Stomach (tissue), 9 donors: Measurements from ENCODE around the gene ARHGAP10. TPM values are rescaled to one million over a fixed set of nuclear protein-coding genes. Genes with fewer than 3 reads are reported as not detected.

ENCODE experiments used
- DNase-seq, 2 donors: peaks; one replicate each; pipeline versions ENCODE4 v3.0.0 to v3.0.0-alpha.2; 2013 to 2019
- H3K27ac ChIP-seq, 5 donors: fragments of 200-600 bp in 4 of 5; sonication (generic) in 4 of 5; one replicate each; pipeline ENCODE4 v1.5.1; 2013 to 2019; ENCODE audit warnings: mild to moderate bottlenecking in 1 of 5, moderate library complexity in 1 of 5
- H3K27me3 ChIP-seq, 3 donors: fragments of 200-600 bp; sonication (generic); one replicate each; pipeline ENCODE4 v1.5.1; 2017 to 2019; ENCODE audit warnings: mixed run types in 1 of 3
- H3K36me3 ChIP-seq, 4 donors: fragments of 200-600 bp; sonication (generic); 1 replicate in 3 of 4; 2 replicates in 1 of 4; pipeline ENCODE4 v1.5.1; 2016 to 2019
- H3K4me1 ChIP-seq, 4 donors: fragments of 200-600 bp; sonication (generic); one replicate each; pipeline ENCODE4 v1.5.1; 2016 to 2019
- H3K4me3 ChIP-seq, 4 donors: fragments of 200-600 bp; sonication (generic) in 3 of 4; one replicate each; pipeline ENCODE4 v1.5.1; 2016 to 2019; ENCODE audit warnings: mild to moderate bottlenecking in 1 of 4
- H3K9me3 ChIP-seq, 4 donors: fragments of 200-600 bp; sonication (generic); one replicate each; pipeline ENCODE4 v1.5.1; 2016 to 2019
- EP300 ChIP-seq: sonication (generic); formaldehyde crosslinking; IDR thresholded peaks from one replicate; pipeline ENCODE4 v1.6.1; 2017; ENCODE audit warnings: antibody characterized with exemption
- POLR2A ChIP-seq, 4 donors: fragments of 450-650 bp; IDR thresholded peaks; one replicate each; pipeline ENCODE4 v1.6.1; 2016; ENCODE audit warnings: antibody characterized with exemption in 4 of 4, control low read depth in 2 of 4, mild to moderate bottlenecking in 1 of 4, moderate library complexity in 1 of 4
- POLR2AphosphoS5 ChIP-seq, 3 donors: sonication (generic); formaldehyde crosslinking; IDR thresholded peaks; one replicate each; pipeline ENCODE4 v1.6.1; 2016; ENCODE audit warnings: antibody characterized with exemption in 3 of 3
- WGBS, 5 donors: extraction: QIAGEN DNeasy Blood & Tissue Kit in 3 of 5; methylation state at CpG; one replicate each; pipeline versions ENCODE4 v1.1.5 to v1.1.7; 2013 to 2018; 5-methylcytosine and 5-hydroxymethylcytosine counted together
- intact Hi-C: fragments of 100-400 bp; cut with DNase I; formaldehyde crosslinking; loops from one replicate; pipeline ENCODE4 v1.15.1; 2023; ENCODE audit warnings: low total_unique reads
- polyA plus RNA-seq, 3 donors: library from polyadenylated mRNA; stranded (reverse); fragments of 200-250 nt; gene quantifications; one replicate each; pipeline ENCODE4 v1.2.3, GENCODE V29; 2013
- total RNA-seq, 5 donors: library from RNA; depleted of rRNA; stranded (reverse); fragments of >200 nt; gene quantifications; one replicate each; pipeline versions ENCODE4 v1.1.0 to v1.2.3, GENCODE V29; 2014 to 2016
- TF ChIP-seq, protein P1 (sequence below), 7 experiments: fragments of 450-650 bp in 4 of 7; fragments of 200-600 bp in 3 of 7; sonication (generic) in 3 of 7; IDR thresholded peaks; one replicate each; pipeline ENCODE4 v1.5.1; 2016 to 2019; ENCODE audit warnings: antibody characterized with exemption in 7 of 7, control low read depth in 2 of 7, mild to moderate bottlenecking in 1 of 7
- donor health status: healthy with polysubstance abuse.
- donor health status: Bipolar disorder and iron deficiency.
- donor health status: healthy.

ARHGAP10 gene
- total and polyA plus RNA-seq, 8 donors = 18.1 to 117 (median 43.9) TPM

DNA sequence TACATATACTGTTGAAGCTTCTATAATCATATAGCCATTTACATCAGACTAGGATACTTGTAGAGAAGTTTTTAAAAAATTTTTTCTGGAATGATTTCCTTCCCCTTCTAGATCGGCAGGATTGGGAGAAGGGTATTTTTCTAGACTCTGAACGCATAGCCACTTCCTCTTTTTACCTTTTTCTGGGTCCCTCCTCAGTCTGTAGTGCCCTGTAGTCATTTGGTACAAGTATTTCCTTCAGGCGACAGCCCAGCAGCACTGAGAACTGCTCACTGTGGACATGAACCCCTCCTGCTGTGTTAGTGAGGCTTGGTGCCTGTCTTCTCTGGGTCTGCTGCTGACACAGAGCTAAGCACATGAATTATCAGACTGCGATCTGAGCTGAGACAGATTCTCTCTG is 255.4 kb downstream of the ARHGAP10 start:
- 78 to 96% (median 87%) methylated on average over 4 of the region's 4 CpGs for WGBS, 5 donors
- Histone ChIP-seq H3K36me3 (peaks cover 0 to 7% (median 2%) of the 10 kb centered on the region in 4 donors), H3K4me1 (peaks cover 0 to 50% (median 16%) of the 10 kb centered on the region in 4 donors), H3K27ac (no peak overlapping the region), H3K27me3 (no peaks in the 10 kb centered on the region), H3K9me3 (no peaks in the 10 kb centered on the region), H3K4me3 (no peak overlapping the region)
- intact Hi-C loops = no loop called here
- no peak for DNase-seq
- TF ChIP-seq POLR2A (IDR thresholded peaks at IDR 0.05) (no peak), EP300 (no peak), POLR2AphosphoS5 (IDR thresholded peaks at IDR 0.05) (no peak)
- TF ChIP-seq, protein P1, sequence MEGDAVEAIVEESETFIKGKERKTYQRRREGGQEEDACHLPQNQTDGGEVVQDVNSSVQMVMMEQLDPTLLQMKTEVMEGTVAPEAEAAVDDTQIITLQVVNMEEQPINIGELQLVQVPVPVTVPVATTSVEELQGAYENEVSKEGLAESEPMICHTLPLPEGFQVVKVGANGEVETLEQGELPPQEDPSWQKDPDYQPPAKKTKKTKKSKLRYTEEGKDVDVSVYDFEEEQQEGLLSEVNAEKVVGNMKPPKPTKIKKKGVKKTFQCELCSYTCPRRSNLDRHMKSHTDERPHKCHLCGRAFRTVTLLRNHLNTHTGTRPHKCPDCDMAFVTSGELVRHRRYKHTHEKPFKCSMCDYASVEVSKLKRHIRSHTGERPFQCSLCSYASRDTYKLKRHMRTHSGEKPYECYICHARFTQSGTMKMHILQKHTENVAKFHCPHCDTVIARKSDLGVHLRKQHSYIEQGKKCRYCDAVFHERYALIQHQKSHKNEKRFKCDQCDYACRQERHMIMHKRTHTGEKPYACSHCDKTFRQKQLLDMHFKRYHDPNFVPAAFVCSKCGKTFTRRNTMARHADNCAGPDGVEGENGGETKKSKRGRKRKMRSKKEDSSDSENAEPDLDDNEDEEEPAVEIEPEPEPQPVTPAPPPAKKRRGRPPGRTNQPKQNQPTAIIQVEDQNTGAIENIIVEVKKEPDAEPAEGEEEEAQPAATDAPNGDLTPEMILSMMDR (IDR thresholded peaks at IDR 0.05) = no peak

DNA sequence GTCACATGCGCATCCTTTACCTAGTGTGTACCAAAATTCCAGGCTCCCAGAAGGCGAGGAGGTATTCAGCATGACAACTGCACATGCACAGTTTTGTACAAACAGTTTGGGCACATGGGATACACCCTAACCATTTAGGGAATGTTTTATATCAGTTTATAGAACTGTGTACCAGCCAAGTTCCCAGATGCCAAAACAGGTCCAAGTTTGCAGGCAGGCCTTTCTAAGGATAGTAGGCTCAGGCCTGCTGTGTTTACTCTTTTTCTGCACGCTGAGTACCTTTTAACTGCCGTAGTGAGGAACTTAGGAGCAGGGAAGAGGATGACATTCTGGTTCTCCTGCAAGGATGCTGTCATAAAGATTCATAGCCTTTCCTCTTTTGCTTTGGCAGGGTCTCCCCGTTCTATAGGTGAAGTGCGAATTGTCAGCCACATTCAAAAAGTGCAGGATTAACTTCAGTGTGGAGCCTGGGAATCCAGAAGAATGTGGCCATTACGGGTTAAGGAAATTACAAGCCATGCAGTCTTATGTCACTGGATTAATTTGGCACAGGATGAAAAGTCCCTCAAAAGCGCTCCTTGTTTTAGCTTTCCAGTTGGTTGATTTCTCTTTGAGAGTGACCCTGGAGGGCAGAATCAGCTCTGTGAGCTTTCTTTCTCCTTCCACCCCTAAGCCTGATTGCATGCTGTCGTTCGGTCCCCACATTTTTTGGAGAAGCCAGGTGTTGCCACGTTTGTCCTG is 259.8 kb downstream of the ARHGAP10 start:
- no peaks in the 10 kb centered on the region for H3K36me3 ChIP-seq
- no peaks in the 10 kb centered on the region for H3K27me3 ChIP-seq
- 73 to 85% (median 81%) methylated on average over 11 of the region's 11 CpGs for WGBS, 5 donors
- TF ChIP-seq POLR2AphosphoS5 (IDR thresholded peaks at IDR 0.05) = no peak
- TF ChIP-seq, protein P1 (IDR thresholded peaks at IDR 0.05) = no peak
- TF ChIP-seq POLR2A (IDR thresholded peaks at IDR 0.05) = no peak
- no peak for TF ChIP-seq EP300
- peaks cover 0 to 48% (median 11%) of the 10 kb centered on the region in 4 donors for H3K4me1 ChIP-seq
- no peaks in the 10 kb centered on the region for H3K9me3 ChIP-seq
- H3K4me3 ChIP-seq = no peak overlapping the region
- no peak overlapping the region for H3K27ac ChIP-seq
- intact Hi-C loops = no loop called here
- no peak for DNase-seq

DNA sequence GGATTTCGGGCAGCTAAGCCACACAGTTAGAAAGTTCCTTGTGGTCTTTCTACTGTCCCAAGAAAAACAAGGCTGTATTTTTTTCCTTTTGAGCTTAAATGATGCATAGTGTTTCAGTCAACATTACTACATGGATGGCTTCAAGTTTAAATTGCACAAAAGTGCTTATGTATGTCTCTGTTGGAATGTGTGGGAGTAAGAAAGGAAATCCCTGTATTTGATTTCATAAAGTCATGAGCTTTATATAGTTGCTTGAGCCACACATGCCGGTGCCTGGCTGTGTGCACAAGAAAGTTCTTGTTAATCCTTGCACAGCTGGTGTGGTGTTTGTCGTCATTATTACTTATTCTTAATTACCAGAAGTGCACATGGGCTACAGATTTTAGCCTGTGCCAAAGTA is 262.2 kb downstream of the ARHGAP10 start:
- TF ChIP-seq POLR2AphosphoS5 (IDR thresholded peaks at IDR 0.05) = no peak
- no peak for TF ChIP-seq EP300
- TF ChIP-seq, protein P1 (IDR thresholded peaks at IDR 0.05) = no peak
- TF ChIP-seq POLR2A (IDR thresholded peaks at IDR 0.05) = no peak
- H3K27ac ChIP-seq = no peak overlapping the region
- WGBS, 5 donors = 64 to 84% (median 65%) methylated on average over 3 of the region's 3 CpGs

DNA sequence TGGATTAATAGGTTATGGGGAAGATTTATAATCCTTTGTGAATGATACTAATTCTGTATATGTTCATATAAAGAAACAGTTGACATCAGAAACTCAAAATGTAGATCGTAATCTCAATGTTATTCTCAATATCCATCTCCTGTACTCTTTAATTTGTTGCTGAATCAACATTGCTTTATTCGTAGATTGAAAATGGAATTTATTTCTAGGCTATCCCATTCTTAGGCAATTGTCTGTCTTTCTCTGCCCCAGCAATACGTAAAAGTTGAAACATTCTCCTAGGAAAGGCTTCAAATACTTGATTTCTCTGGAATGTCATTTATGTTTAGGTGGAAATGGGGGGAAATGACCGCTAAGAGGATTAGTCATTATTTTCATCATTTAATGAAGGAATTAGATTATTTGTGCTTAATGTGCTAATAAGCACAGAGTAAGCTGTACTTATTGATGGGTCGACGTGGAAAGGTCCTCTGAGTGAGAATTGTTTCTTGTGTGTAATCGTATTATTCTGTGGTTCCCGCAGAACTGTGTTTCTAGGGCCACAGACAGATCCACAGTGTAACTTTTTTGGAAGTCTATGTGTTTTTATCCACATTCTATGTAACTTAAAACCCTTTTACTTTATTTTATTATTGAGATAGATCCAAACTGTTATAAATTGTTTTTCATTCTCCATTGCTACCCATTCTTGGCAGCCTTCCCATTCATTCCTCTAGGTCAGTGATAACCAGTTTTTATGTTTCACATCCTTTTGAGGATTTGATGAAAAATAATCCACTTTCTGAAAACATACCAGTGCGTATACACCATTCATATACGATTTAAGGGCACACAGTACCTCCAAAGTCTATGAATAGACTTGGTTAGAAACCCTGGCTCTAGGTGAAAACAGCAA is 262.9 kb downstream of the ARHGAP10 start:
- Histone ChIP-seq H3K4me3 (no peak overlapping the region), H3K36me3 (peaks cover 0 to 10% (median 4%) of the 10 kb centered on the region in 4 donors), H3K27ac (no peak overlapping the region), H3K9me3 (no peaks in the 10 kb centered on the region), H3K4me1 (peaks cover 0 to 40% (median 9%) of the 10 kb centered on the region in 4 donors), H3K27me3 (no peaks in the 10 kb centered on the region)
- intact Hi-C loops = no loop called here
- 78 to 89% (median 85%) methylated on average over 10 of the region's 10 CpGs for WGBS, 5 donors
- DNase-seq = no peak
- no peak for TF ChIP-seq POLR2AphosphoS5 (IDR thresholded peaks at IDR 0.05)
- TF ChIP-seq, protein P1 (IDR thresholded peaks at IDR 0.05) = no peak
- TF ChIP-seq EP300 = no peak
- no peak for TF ChIP-seq POLR2A (IDR thresholded peaks at IDR 0.05)

More for the DNA sequence above, 262.2 kb downstream of the ARHGAP10 start:
- Histone ChIP-seq H3K27me3 (no peaks in the 10 kb centered on the region), H3K4me3 (no peak overlapping the region), H3K36me3 (peaks cover 0 to 4% (median under 1%) of the 10 kb centered on the region in 4 donors), H3K4me1 (peaks cover 0 to 40% (median 9%) of the 10 kb centered on the region in 4 donors), H3K9me3 (no peaks in the 10 kb centered on the region)
- intact Hi-C loops = no loop called here
- DNase-seq = peak in 1 of 2 donors; percentile 50
